Neutrophil (primary cell): ENCODE measurements around the gene SHC4.
A peak's percentile ranks its signal among the peaks of the same experiment; 100 is the strongest.
"Not testable (repeated sequence)": the region's sequence is repeated elsewhere in the genome, so short reads cannot be mapped to it uniquely, and the experiment has no call there.

Experiments used
- H3K27ac ChIP-seq: fragments of 200-600 bp; sonication (generic); 2 replicates; pipeline ENCODE4 v1.5.1; 2016; ENCODE audit warnings: mild to moderate bottlenecking, moderate library complexity
- H3K27me3 ChIP-seq: fragments of 200-600 bp; sonication (generic); 2 replicates; pipeline ENCODE4 v1.6.0; 2016; ENCODE audit warnings: mild to moderate bottlenecking
- H3K36me3 ChIP-seq: fragments of 200-600 bp; sonication (generic); 2 replicates; pipeline ENCODE4 v1.5.1; 2017
- H3K4me1 ChIP-seq, 2 experiments: fragments of 200-600 bp in 1 of 2; sonication (generic) in 1 of 2; 1 replicate in 1 of 2; 2 replicates in 1 of 2; pipeline versions ENCODE4 v1.5.1 to v1.6.1; 2013 to 2016; ENCODE audit warnings: low read depth in 1 of 2, low read length in 1 of 2, mild to moderate bottlenecking in 1 of 2, moderate library complexity in 1 of 2; ENCODE audit not compliant: control insufficient read depth in 1 of 2, insufficient read depth in 1 of 2
- H3K4me3 ChIP-seq, 2 experiments: fragments of 200-600 bp in 1 of 2; sonication (generic) in 1 of 2; 1 replicate in 1 of 2; 2 replicates in 1 of 2; pipeline ENCODE4 v1.5.1; 2013 to 2016; ENCODE audit warnings: low read depth in 1 of 2, low read length in 1 of 2, mild to moderate bottlenecking in 1 of 2, moderate library complexity in 1 of 2
- H3K9me3 ChIP-seq: fragments of 200-600 bp; sonication (generic); 2 replicates; pipeline ENCODE4 v1.5.1; 2016
- TF ChIP-seq, protein P1 (sequence below): fragments of 200-600 bp; sonication (generic); IDR thresholded peaks from 2 replicates; pipeline ENCODE4 v1.5.1; 2016; ENCODE audit warnings: antibody characterized with exemption

Gene SHC4

DNA sequence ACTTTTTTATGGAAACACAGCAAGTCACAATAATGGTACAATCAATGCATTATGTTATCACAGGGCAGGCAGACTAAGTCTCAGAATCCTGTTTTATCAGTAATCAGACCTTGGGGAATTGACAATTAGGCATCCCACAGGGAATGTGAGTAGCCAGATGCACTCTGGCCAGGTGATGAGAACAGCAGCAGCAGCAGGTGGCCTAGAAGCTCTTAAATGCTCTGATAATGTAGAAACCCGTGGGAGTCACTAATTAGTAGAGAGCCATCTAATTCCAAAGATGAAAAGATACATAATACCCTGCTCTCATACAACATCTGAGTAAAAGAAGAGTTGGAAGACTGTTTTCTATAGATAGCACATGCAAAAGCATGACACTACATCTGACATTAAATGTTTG, 165.4 kb downstream of the SHC4 start:
- Histone ChIP-seq H3K27me3 (no peaks in the 10 kb centered on the region), H3K4me3 (no peak overlapping the region), H3K4me1 (peaks cover 13 to 30% of the 10 kb centered on the region in 2 experiments), H3K9me3 (no peaks in the 10 kb centered on the region), H3K36me3 (no peaks in the 10 kb centered on the region), H3K27ac (no peak overlapping the region)
- TF ChIP-seq, protein P1, sequence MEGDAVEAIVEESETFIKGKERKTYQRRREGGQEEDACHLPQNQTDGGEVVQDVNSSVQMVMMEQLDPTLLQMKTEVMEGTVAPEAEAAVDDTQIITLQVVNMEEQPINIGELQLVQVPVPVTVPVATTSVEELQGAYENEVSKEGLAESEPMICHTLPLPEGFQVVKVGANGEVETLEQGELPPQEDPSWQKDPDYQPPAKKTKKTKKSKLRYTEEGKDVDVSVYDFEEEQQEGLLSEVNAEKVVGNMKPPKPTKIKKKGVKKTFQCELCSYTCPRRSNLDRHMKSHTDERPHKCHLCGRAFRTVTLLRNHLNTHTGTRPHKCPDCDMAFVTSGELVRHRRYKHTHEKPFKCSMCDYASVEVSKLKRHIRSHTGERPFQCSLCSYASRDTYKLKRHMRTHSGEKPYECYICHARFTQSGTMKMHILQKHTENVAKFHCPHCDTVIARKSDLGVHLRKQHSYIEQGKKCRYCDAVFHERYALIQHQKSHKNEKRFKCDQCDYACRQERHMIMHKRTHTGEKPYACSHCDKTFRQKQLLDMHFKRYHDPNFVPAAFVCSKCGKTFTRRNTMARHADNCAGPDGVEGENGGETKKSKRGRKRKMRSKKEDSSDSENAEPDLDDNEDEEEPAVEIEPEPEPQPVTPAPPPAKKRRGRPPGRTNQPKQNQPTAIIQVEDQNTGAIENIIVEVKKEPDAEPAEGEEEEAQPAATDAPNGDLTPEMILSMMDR: no peak

DNA sequence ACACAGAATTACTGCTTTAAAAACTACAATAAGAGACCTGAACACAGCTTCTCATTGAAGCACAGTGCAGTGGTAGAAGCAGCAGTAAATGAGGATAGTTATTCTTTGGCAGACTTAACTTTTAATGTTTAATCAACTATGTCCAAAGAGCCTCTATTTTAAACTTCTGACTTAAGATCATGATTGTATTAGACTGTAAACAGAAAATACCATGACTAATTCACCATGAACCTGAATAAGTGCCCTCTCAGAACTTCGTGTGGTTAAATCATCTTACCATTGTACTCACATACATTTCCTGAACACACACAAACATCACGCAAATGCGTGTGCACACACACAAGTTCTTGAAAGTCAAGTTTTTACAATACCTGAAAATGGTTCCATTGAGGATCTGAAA, 166.8 kb downstream of the SHC4 start:
- H3K4me1 ChIP-seq: peaks cover 13 to 30% of the 10 kb centered on the region in 2 experiments
- no peaks in the 10 kb centered on the region for H3K27me3 ChIP-seq
- peaks cover 3% of the 10 kb centered on the region for H3K36me3 ChIP-seq
- TF ChIP-seq, protein P1: no peak
- no peak overlapping the region for H3K4me3 ChIP-seq
- peak overlapping the region; percentile 29 for H3K27ac ChIP-seq
- H3K9me3 ChIP-seq: no peaks in the 10 kb centered on the region

DNA sequence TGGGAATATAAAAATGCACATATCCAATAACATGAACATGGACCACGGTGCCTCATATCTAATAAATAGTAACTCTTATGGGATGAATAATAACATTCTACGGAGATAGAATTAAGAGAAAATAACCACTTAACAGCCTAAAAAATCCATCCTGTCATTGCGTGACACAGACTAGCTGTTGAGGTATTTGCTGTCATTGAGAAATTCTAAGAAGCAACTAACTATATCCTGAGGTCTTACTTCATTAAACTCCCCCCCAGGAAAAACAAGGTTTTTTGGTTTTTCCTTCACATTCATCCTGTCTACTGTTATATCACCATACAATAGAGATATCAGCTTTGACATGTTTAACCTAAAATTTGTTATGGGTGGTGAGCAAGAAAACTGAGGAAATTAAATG, 167.2 kb downstream of the SHC4 start:
- Histone ChIP-seq H3K27me3 (no peaks in the 10 kb centered on the region), H3K9me3 (no peaks in the 10 kb centered on the region), H3K4me1 (peaks cover 13 to 30% of the 10 kb centered on the region in 2 experiments), H3K27ac (peak overlapping the region; percentile 29), H3K4me3 (no peak overlapping the region), H3K36me3 (peaks cover 3% of the 10 kb centered on the region)
- TF ChIP-seq, protein P1: no peak

DNA sequence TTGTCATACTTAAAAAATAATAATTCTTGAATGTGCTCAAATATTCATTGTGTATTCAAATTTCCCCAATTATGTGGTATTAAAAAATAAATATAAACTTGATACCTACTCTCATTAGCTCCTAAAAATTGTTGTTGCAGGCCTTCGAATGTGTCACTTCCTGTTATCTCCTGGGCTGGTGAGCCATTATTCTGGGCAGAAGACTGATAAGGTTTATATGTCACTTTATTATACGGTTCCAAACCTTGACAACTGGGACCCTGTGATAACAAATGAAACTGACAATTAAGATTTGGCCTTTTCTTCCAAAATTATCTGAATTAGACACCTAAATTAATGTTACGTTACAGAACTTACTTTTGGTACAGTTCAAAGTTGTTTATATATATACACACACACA, 167.8 kb downstream of the SHC4 start:
- H3K4me3 ChIP-seq: no peak overlapping the region
- H3K36me3 ChIP-seq: peaks cover 3% of the 10 kb centered on the region
- TF ChIP-seq, protein P1: no peak
- H3K27ac ChIP-seq: peak overlapping the region; percentile 88
- H3K4me1 ChIP-seq: peaks cover 13 to 25% of the 10 kb centered on the region in 2 experiments
- no peaks in the 10 kb centered on the region for H3K27me3 ChIP-seq
- H3K9me3 ChIP-seq: no peaks in the 10 kb centered on the region

DNA sequence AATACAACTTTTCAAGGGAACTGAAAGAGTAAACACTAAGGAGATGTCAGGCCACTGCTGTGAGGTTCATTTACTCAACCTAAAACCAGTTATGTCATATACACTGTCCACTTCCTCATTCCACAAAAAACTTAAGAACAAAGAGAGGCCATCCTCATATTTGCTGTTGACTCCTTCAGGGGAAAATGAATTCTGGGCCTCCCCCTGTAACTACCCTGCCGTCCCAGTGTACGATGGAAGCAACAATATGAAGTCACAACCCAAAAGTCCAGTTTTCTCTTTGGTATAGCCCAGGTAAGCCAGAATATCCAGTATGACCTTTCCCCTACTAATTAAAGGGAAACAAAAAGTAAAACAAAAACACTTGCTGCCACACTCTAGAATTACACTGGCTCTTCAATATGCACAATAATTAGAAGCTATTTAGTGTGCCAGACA, 169.0 kb downstream of the SHC4 start:
- peaks cover 9% of the 10 kb centered on the region for H3K36me3 ChIP-seq
- H3K4me1 ChIP-seq: peaks cover 13 to 22% of the 10 kb centered on the region in 2 experiments
- H3K9me3 ChIP-seq: no peaks in the 10 kb centered on the region
- H3K27ac ChIP-seq: peak overlapping the region; percentile 88
- H3K27me3 ChIP-seq: no peaks in the 10 kb centered on the region
- TF ChIP-seq, protein P1: no peak
- peak overlapping the region in 1 of 2 experiments; percentile 29 for H3K4me3 ChIP-seq

DNA sequence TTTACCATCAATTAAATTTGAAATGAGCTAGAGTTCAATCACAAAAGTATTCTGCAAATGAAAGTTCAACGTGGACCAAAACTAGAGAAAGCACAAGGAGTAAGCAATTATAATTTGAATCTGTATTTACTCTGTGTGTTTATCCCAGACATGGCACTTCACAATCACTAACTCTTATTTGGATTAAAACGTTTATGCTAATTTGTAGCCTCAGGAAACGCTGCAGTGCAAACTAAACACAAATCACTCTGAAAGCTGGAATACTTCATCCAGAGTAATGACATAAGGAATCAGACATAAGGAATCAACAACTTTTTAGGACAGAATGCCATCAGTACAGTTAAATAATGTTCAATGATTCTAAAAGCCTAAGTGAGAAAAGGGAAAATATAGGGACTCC, 171.3 kb downstream of the SHC4 start:
- Histone ChIP-seq H3K27ac (no peak overlapping the region), H3K27me3 (no peaks in the 10 kb centered on the region), H3K9me3 (no peaks in the 10 kb centered on the region), H3K4me1 (peaks cover 13 to 22% of the 10 kb centered on the region in 2 experiments), H3K36me3 (peaks cover 23% of the 10 kb centered on the region), H3K4me3 (no peak overlapping the region)
- TF ChIP-seq, protein P1: no peak

DNA sequence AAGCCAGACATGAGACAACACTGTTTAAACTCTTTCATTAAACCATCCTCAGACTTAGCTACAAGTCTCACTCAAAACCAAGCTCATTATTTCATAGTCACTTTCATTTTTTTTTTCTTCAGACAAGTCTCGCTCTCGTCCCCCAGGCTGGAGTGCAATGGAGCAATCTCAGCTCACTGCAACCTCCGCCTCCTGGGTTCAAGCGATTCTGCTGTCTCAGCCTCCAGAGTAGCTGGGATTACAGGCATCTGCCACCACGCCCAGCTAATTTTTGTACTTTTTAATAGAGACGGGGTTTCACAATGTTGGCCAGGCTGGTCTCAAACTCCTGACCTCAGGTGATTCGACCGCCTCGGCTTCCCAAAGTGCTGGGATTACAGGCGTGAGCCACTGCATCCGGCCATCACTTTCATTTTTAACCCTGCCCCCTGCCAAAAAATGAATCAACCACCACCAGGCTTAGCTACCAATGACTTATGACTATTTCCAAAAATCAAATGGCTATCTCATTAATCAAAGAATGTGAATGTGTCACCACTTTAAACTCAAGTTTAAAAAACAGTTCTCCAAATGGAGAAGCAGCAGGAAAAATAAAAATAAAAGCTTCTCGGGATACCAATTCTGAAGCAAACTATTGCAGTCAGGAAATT, 173.1 kb downstream of the SHC4 start:
- not testable (repeated sequence) for H3K27me3 ChIP-seq, H3K9me3 ChIP-seq, H3K4me3 ChIP-seq, H3K27ac ChIP-seq
- H3K4me1 ChIP-seq: peaks cover 13 to 19% of the 10 kb centered on the region in 2 experiments
- H3K36me3 ChIP-seq: peaks cover 23% of the 10 kb centered on the region
